Karpas-422 (cell line): ENCODE results near the gene PALMD. TPM values are rescaled to one million over a fixed set of nuclear protein-coding genes. Genes with fewer than 3 reads are reported as not detected.

Experiments used
- DNase-seq: peaks from one replicate; pipeline ENCODE4 v3.0.0-alpha.2; 2015
- H2AFZ ChIP-seq: fragments of 200-600 bp; sonication (generic); 2 replicates; pipeline ENCODE4 v1.6.1; 2014; ENCODE audit warnings: antibody characterized with exemption, low read length, mixed read lengths
- H3K27ac ChIP-seq: fragments of 200-600 bp; sonication (generic); 2 replicates; pipeline ENCODE4 v1.5.1; 2014; ENCODE audit warnings: mild to moderate bottlenecking, low read length, moderate library complexity
- H3K27me3 ChIP-seq: fragments of 200-600 bp; sonication (generic); 2 replicates; pipeline ENCODE4 v1.6.1; 2014; ENCODE audit warnings: low read length, mixed read lengths
- H3K36me3 ChIP-seq: fragments of 200-600 bp; sonication (generic); 2 replicates; pipeline ENCODE4 v1.6.1; 2014; ENCODE audit warnings: low read length, mixed read lengths; ENCODE audit not compliant: insufficient read depth
- H3K4me1 ChIP-seq: fragments of 200-600 bp; sonication (generic); 2 replicates; pipeline ENCODE4 v1.6.1; 2014; ENCODE audit warnings: mild to moderate bottlenecking, low read length, mixed read lengths
- H3K4me2 ChIP-seq: fragments of 200-600 bp; sonication (generic); 2 replicates; pipeline ENCODE4 v1.6.1; 2014; ENCODE audit warnings: low read length, low read depth, mild to moderate bottlenecking; ENCODE audit not compliant: poor library complexity, severe bottlenecking
- H3K4me3 ChIP-seq: fragments of 200-600 bp; sonication (generic); 2 replicates; pipeline ENCODE4 v1.5.1; 2014; ENCODE audit warnings: mild to moderate bottlenecking, antibody characterized with exemption, low read length, mixed read lengths
- H3K79me2 ChIP-seq: fragments of 200-600 bp; sonication (generic); 2 replicates; pipeline ENCODE4 v1.6.1; 2014; ENCODE audit warnings: mild to moderate bottlenecking, low read length, mixed read lengths
- H3K9ac ChIP-seq: fragments of 200-600 bp; sonication (generic); 2 replicates; pipeline ENCODE4 v1.6.0; 2014; ENCODE audit warnings: low read length
- H3K9me2 ChIP-seq: fragments of 200-600 bp; sonication (generic), shearing (Covaris generic); replicated peaks from 2 replicates; pipeline ENCODE4 v1.6.0; 2014; ENCODE audit warnings: mild to moderate bottlenecking, low read length, moderate library complexity; ENCODE audit not compliant: insufficient read depth
- H3K9me3 ChIP-seq: fragments of 300-700, 200-600 bp; sonication (generic); 2 replicates; pipeline ENCODE4 v1.6.1; 2014; ENCODE audit warnings: low read length, mixed read lengths
- H4K20me1 ChIP-seq: fragments of 200-600 bp; sonication (generic); 2 replicates; pipeline ENCODE4 v1.6.1; 2014; ENCODE audit warnings: mild to moderate bottlenecking, antibody characterized with exemption, low read length, low read depth; ENCODE audit not compliant: insufficient read depth
- total RNA-seq: library from RNA; depleted of rRNA; stranded (reverse); fragments of >200 nt; shearing (Covaris generic); gene quantifications from 2 replicates; pipeline ENCODE4 v1.2.3, GENCODE V29; 2014; ENCODE audit warnings: low replicate concordance

PALMD gene
- total RNA-seq, 1 experiment from 2014 or later, result not detected

- Histone ChIP-seq H3K4me1 (no peaks in the 10 kb centered on the region), H3K27ac (no peak overlapping the region), H4K20me1 (no peaks in the 10 kb centered on the region), H3K9ac (no peak overlapping the region), H3K9me3 (no peaks in the 10 kb centered on the region), H3K36me3 (no peaks in the 10 kb centered on the region), H3K79me2 (no peaks in the 10 kb centered on the region), H3K4me2 (peak overlapping the region; percentile 14), H2AFZ (no peak overlapping the region), H3K4me3 (no peak overlapping the region), H3K27me3 (no peaks in the 10 kb centered on the region), H3K9me2 (no peaks in the 10 kb centered on the region)
- no peak for DNase-seq
Observed at GRCh38 chr1:99603699-99604560, 42.0 kb upstream of the PALMD start.

GRCh38 chr1:99606306-99606705, 39.6 kb upstream of the PALMD start:
- no peak for DNase-seq

GRCh38 chr1:99607590-99607989, 38.3 kb upstream of the PALMD start:
- Histone ChIP-seq H2AFZ (no peak overlapping the region), H3K4me2 (no peak overlapping the region), H3K4me3 (no peak overlapping the region), H4K20me1 (no peaks in the 10 kb centered on the region), H3K9ac (no peak overlapping the region), H3K36me3 (no peaks in the 10 kb centered on the region), H3K9me3 (no peaks in the 10 kb centered on the region), H3K27me3 (0 out of 2 replicates have a peak, but pooled peaks cover 4% of the 10 kb centered on the region), H3K9me2 (no peaks in the 10 kb centered on the region), H3K27ac (no peak overlapping the region), H3K79me2 (no peaks in the 10 kb centered on the region), H3K4me1 (no peaks in the 10 kb centered on the region)
- DNase-seq, result no peak

More at GRCh38 chr1:99606306-99606705, 39.6 kb upstream of the PALMD start:
- H3K36me3 ChIP-seq, result no peaks in the 10 kb centered on the region
- H3K4me2 ChIP-seq, result no peak overlapping the region
- H3K9me3 ChIP-seq, result no peaks in the 10 kb centered on the region
- H4K20me1 ChIP-seq, result no peaks in the 10 kb centered on the region
- no peak overlapping the region for H3K4me3 ChIP-seq
- no peak overlapping the region for H2AFZ ChIP-seq
- H3K27ac ChIP-seq, result no peak overlapping the region
- H3K9me2 ChIP-seq, result no peaks in the 10 kb centered on the region
- H3K4me1 ChIP-seq, result no peaks in the 10 kb centered on the region
- H3K27me3 ChIP-seq, result no peaks in the 10 kb centered on the region
- no peak overlapping the region for H3K9ac ChIP-seq
- no peaks in the 10 kb centered on the region for H3K79me2 ChIP-seq

- Histone ChIP-seq H3K9me2 (no peaks in the 10 kb centered on the region), H3K36me3 (no peaks in the 10 kb centered on the region), H3K4me2 (no peak overlapping the region), H3K27ac (no peak overlapping the region), H3K27me3 (0 out of 2 replicates have a peak, but pooled peaks cover 4% of the 10 kb centered on the region), H3K9ac (no peak overlapping the region), H3K9me3 (no peaks in the 10 kb centered on the region), H3K4me3 (no peak overlapping the region), H4K20me1 (no peaks in the 10 kb centered on the region), H3K4me1 (no peaks in the 10 kb centered on the region), H3K79me2 (no peaks in the 10 kb centered on the region), H2AFZ (no peak overlapping the region)
- no peak for DNase-seq
Observed at GRCh38 chr1:99608058-99608457, 37.9 kb upstream of the PALMD start.

GRCh38 chr1:99613716-99614115, 32.2 kb upstream of the PALMD start:
- no peak overlapping the region for H3K4me2 ChIP-seq
- no peaks in the 10 kb centered on the region for H3K4me1 ChIP-seq
- H3K4me3 ChIP-seq, result no peak overlapping the region
- H3K36me3 ChIP-seq, result no peaks in the 10 kb centered on the region
- H2AFZ ChIP-seq, result no peak overlapping the region
- no peaks in the 10 kb centered on the region for H4K20me1 ChIP-seq
- H3K9me3 ChIP-seq, result no peaks in the 10 kb centered on the region
- no peak overlapping the region for H3K27ac ChIP-seq
- no peaks in the 10 kb centered on the region for H3K79me2 ChIP-seq
- DNase-seq, result no peak
- H3K27me3 ChIP-seq, result 0 out of 2 replicates have a peak, but pooled peaks cover 4% of the 10 kb centered on the region
- no peak overlapping the region for H3K9ac ChIP-seq
- no peaks in the 10 kb centered on the region for H3K9me2 ChIP-seq

- Histone ChIP-seq H2AFZ (no peak overlapping the region), H3K27me3 (0 out of 2 replicates have a peak, but pooled peaks cover 4% of the 10 kb centered on the region), H3K79me2 (no peaks in the 10 kb centered on the region), H3K9me2 (no peaks in the 10 kb centered on the region), H3K4me1 (no peaks in the 10 kb centered on the region), H3K4me3 (no peak overlapping the region), H4K20me1 (no peaks in the 10 kb centered on the region), H3K4me2 (no peak overlapping the region), H3K36me3 (no peaks in the 10 kb centered on the region), H3K27ac (no peak overlapping the region), H3K9me3 (no peaks in the 10 kb centered on the region), H3K9ac (no peak overlapping the region)
- no peak for DNase-seq
Observed at GRCh38 chr1:99614728-99615127, 31.2 kb upstream of the PALMD start.

- H3K79me2 ChIP-seq, result no peaks in the 10 kb centered on the region
- no peaks in the 10 kb centered on the region for H3K4me1 ChIP-seq
- no peak overlapping the region for H3K4me3 ChIP-seq
- no peaks in the 10 kb centered on the region for H3K9me3 ChIP-seq
- no peak overlapping the region for H3K27ac ChIP-seq
- no peaks in the 10 kb centered on the region for H3K36me3 ChIP-seq
- H3K9me2 ChIP-seq, result no peaks in the 10 kb centered on the region
- H3K27me3 ChIP-seq, result no peaks in the 10 kb centered on the region
- no peak overlapping the region for H3K9ac ChIP-seq
- no peak for DNase-seq
- H3K4me2 ChIP-seq, result no peak overlapping the region
- H4K20me1 ChIP-seq, result no peaks in the 10 kb centered on the region
- H2AFZ ChIP-seq, result no peak overlapping the region
Observed at GRCh38 chr1:99619583-99619982, 26.3 kb upstream of the PALMD start.

- H3K79me2 ChIP-seq, result no peaks in the 10 kb centered on the region
- H3K4me1 ChIP-seq, result no peaks in the 10 kb centered on the region
- H3K4me3 ChIP-seq, result no peak overlapping the region
- no peak overlapping the region for H3K27ac ChIP-seq
- H4K20me1 ChIP-seq, result no peaks in the 10 kb centered on the region
- H3K27me3 ChIP-seq, result no peaks in the 10 kb centered on the region
- no peak for DNase-seq
- H2AFZ ChIP-seq, result no peak overlapping the region
- H3K4me2 ChIP-seq, result no peak overlapping the region
- no peaks in the 10 kb centered on the region for H3K36me3 ChIP-seq
- H3K9me2 ChIP-seq, result no peaks in the 10 kb centered on the region
- H3K9me3 ChIP-seq, result no peaks in the 10 kb centered on the region
- H3K9ac ChIP-seq, result no peak overlapping the region
Observed at GRCh38 chr1:99621340-99621901, 24.5 kb upstream of the PALMD start.
